C4-2B (cell line): Measurements from ENCODE around the gene ATP2A3.
A peak's percentile ranks its signal among the peaks of the same experiment; 100 is the strongest.

Experiments
- H3K27ac ChIP-seq: fragments of 450-650 bp; 2 replicates; pipeline ENCODE4 v1.5.1; 2017
- CTCF ChIP-seq: fragments of 450-650 bp; conservative IDR thresholded peaks from 2 replicates; pipeline ENCODE4 v1.5.1; 2017; ENCODE audit warnings: mild to moderate bottlenecking
- ZFX ChIP-seq: fragments of 450-650 bp; IDR thresholded peaks from 2 replicates; pipeline ENCODE4 v1.6.1; 2017

The ATP2A3 gene

DNA sequence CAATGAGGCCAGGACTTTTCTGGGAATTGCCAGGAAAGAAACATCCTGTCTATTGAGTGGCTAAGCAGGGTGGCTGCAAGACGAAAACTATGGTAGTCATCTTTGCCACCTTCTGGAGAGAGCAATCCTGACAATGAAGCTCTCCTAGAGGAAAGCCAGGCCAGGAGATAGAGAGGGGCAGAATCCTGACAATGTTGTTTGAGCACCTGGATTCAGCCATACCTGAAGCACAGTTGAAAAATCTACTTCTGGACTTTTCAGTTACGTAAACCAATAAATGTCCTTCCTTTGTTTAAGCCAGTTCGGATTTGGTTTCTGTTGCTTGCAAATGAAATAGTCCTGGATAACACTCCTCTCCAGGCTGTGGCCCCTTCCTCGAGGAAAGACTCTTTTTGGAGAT, 57.4 kb downstream of the ATP2A3 start:
- TF ChIP-seq CTCF (no peak), ZFX (no peak)
- no peak overlapping the region for H3K27ac ChIP-seq

GRCh38 chr17:3905017-3905520, 59.2 kb downstream of the ATP2A3 start:
- no peak for TF ChIP-seq ZFX
- TF ChIP-seq CTCF, result no peak
- H3K27ac ChIP-seq, result no peak overlapping the region

GRCh38 chr17:3904501-3904900, 59.7 kb downstream of the ATP2A3 start:
- H3K27ac ChIP-seq, result no peak overlapping the region
- no peak for TF ChIP-seq ZFX
- TF ChIP-seq CTCF, result no peak

- no peak for TF ChIP-seq ZFX
- no peak for TF ChIP-seq CTCF
- no peak overlapping the region for H3K27ac ChIP-seq
Observed at GRCh38 chr17:3903881-3904290, 60.4 kb downstream of the ATP2A3 start.

DNA sequence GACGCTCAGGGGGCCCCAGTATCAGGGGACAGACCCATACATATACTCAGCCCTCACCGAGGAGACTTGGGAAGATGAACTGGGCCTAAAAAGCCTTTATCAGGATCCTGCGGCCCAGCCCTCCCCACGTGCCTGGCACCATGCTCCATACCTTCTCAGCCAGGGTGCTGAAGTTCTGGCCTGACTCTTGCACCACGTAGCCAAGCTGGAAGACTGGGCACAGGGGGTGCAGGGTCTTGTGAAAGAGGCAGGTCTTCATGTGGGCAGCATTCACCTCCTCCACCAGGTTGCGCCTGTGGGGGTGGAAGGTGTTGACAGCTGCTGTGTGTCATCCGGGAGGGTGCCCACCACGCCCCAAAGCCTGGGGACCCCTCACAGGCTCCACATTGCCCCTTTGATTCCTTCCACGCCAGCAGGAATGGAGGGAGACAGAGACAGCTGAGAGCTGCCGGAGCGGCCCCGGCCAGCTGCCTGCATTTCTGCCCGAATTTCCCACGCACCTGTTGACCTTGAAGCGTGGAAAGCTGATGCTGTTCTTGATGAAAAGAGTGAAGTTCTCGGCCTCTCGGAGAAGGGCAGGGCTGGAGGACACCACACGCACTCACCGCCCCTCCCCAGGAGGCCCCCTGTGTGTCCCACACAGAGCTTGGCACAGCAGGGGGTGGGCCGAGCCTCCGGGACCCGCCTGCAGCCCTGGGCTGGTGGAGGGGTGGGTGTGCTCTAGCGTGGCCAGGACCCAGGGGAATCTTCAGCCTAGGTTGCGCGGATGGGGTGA, 61.0 kb downstream of the ATP2A3 start:
- H3K27ac ChIP-seq, result no peak overlapping the region
- TF ChIP-seq ZFX (no peak), CTCF (no peak)

- TF ChIP-seq ZFX (no peak), CTCF (no peak)
Observed at GRCh38 chr17:3900646-3901045, 63.6 kb downstream of the ATP2A3 start.

GRCh38 chr17:3897731-3898130, 66.5 kb downstream of the ATP2A3 start:
- H3K27ac ChIP-seq, result peak overlapping the region; percentile 4; the same call in 1 of the 2 replicates
- TF ChIP-seq CTCF (no peak), ZFX (no peak)

More at GRCh38 chr17:3900646-3901045, 63.6 kb downstream of the ATP2A3 start:
- H3K27ac ChIP-seq, result no peak overlapping the region
